Measurements from ENCODE around the gene ABCC3. TPM values are rescaled to one million over a fixed set of nuclear protein-coding genes. Genes with fewer than 3 reads are reported as not detected.

The ABCC3 gene
- total RNA-seq, 1 donor from 2014 or later, result not detected

- Mint-ChIP-seq H3K4me1 (ENCODE audit: low read depth, unreplicated experiment) (peaks cover 2% of the 10 kb centered on the region), H3K9me3 (ENCODE audit: unreplicated experiment) (peaks cover 6% of the 10 kb centered on the region), H3K27me3 (ENCODE audit: unreplicated experiment) (peaks cover 21% of the 10 kb centered on the region), H3K36me3 (ENCODE audit: unreplicated experiment) (no peaks in the 10 kb centered on the region), H3K27ac (ENCODE audit: unreplicated experiment) (no peak overlapping the region), H3K4me3 (ENCODE audit: unreplicated experiment) (no peak overlapping the region)
- no peak for TF ChIP-seq CTCF (IDR thresholded peaks at IDR 0.05; ENCODE audit: partially characterized antibody, unreplicated experiment)
- DNase-seq, result no peak
Observed at GRCh38 chr17:50637829-50638605, 3.3 kb downstream of the ABCC3 start.

GRCh38 chr17:50638606-50638965 lies 3.9 kb downstream of the ABCC3 start:
- no peak overlapping the region for H3K27ac Mint-ChIP-seq (ENCODE audit: unreplicated experiment)
- TF ChIP-seq CTCF (IDR thresholded peaks at IDR 0.05; ENCODE audit: partially characterized antibody, unreplicated experiment), result no peak
- peaks cover 4% of the 10 kb centered on the region for H3K9me3 Mint-ChIP-seq (ENCODE audit: unreplicated experiment)
- peaks cover 2% of the 10 kb centered on the region for H3K4me1 Mint-ChIP-seq (ENCODE audit: low read depth, unreplicated experiment)
- no peak for DNase-seq
- no peak overlapping the region for H3K4me3 Mint-ChIP-seq (ENCODE audit: unreplicated experiment)
- peaks cover 18% of the 10 kb centered on the region for H3K27me3 Mint-ChIP-seq (ENCODE audit: unreplicated experiment)
- H3K36me3 Mint-ChIP-seq (ENCODE audit: unreplicated experiment), result no peaks in the 10 kb centered on the region

GRCh38 chr17:50638966-50639713 lies 4.5 kb downstream of the ABCC3 start:
- no peak for DNase-seq
- no peak overlapping the region for H3K4me3 Mint-ChIP-seq (ENCODE audit: unreplicated experiment)
- TF ChIP-seq CTCF (IDR thresholded peaks at IDR 0.05; ENCODE audit: partially characterized antibody, unreplicated experiment), result no peak
- H3K36me3 Mint-ChIP-seq (ENCODE audit: unreplicated experiment), result no peaks in the 10 kb centered on the region
- H3K27me3 Mint-ChIP-seq (ENCODE audit: unreplicated experiment), result peaks cover 15% of the 10 kb centered on the region
- H3K9me3 Mint-ChIP-seq (ENCODE audit: unreplicated experiment), result peaks cover 3% of the 10 kb centered on the region
- H3K4me1 Mint-ChIP-seq (ENCODE audit: low read depth, unreplicated experiment), result peaks cover 2% of the 10 kb centered on the region
- H3K27ac Mint-ChIP-seq (ENCODE audit: unreplicated experiment), result no peak overlapping the region

- Mint-ChIP-seq H3K27ac (ENCODE audit: unreplicated experiment) (no peak overlapping the region), H3K4me1 (ENCODE audit: low read depth, unreplicated experiment) (peaks cover 2% of the 10 kb centered on the region), H3K36me3 (ENCODE audit: unreplicated experiment) (no peaks in the 10 kb centered on the region), H3K4me3 (ENCODE audit: unreplicated experiment) (no peak overlapping the region), H3K27me3 (ENCODE audit: unreplicated experiment) (peaks cover 14% of the 10 kb centered on the region), H3K9me3 (ENCODE audit: unreplicated experiment) (peaks cover 3% of the 10 kb centered on the region)
- no peak for DNase-seq
- TF ChIP-seq CTCF (IDR thresholded peaks at IDR 0.05; ENCODE audit: partially characterized antibody, unreplicated experiment), result no peak
Observed at GRCh38 chr17:50640686-50641351, 6.1 kb downstream of the ABCC3 start.
